GM18520 (cell line): Measurements from ENCODE around the gene PLK2.

Experiments
- ATAC-seq: cut with Tn5 transposase; IDR thresholded peaks from one replicate; pipeline ENCODE4 v1.9.1; 2021; ENCODE audit not compliant: unreplicated experiment

PLK2 gene

GRCh38 chr5:58460002-58460731 is at the start of gene PLK2:
TSS of gene PLK2 (minus strand) at chr5:58460086. CDS start at chr5:58459959, 127 bp downstream.
- ATAC-seq, result peak; percentile 54

DNA sequence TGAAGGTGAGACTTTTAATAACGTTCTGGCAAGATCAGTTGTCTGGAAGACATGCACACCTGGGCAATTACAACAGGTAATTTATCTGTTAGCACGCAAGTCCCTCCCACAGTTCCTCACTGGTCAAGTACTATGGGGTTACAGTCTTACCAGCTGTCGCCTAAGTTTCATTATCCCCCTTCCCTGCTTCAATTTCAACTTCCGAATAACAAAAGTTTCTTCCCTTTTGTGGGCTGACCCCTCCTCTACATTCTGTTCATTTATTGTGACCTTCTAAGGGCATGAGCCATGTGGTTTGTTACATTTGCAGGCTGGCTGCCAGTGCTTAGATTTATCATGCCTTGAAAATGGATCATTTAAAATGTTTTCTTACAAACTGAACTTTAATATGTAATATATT is 47.8 kb upstream of the PLK2 start:
- ATAC-seq, result no peak

DNA sequence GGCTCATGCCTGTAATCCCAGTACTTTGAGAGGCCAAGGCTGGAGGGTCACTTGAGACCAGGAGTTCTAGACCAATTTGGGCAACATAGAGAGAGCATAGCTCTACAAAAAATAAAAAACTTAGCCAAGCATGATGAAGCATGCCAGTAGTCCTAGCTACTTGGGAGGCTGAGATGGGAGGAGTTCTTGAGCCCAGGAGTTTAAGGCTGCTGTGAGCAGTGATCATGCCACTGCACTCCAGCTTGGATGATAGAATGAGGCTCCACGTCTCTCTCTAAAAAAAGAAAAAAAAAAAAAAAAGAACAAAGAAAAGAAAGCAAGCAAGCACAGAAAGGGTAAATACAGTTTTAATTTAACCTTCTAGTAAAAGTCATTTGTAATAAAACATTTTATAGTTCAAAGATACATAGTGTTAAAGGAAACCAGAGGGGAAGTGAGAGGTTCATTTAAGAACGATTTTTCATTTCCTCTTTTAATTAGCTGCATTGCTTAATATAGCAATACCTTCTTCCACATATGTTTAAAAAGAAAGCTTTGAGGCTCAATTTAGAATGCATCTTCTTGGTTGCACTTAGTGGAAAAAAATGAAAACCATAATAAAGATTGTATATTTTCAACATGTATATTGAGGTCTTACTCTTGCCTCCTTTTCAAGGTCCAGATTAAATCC is 46.2 kb upstream of the PLK2 start:
- ATAC-seq, result no peak

DNA sequence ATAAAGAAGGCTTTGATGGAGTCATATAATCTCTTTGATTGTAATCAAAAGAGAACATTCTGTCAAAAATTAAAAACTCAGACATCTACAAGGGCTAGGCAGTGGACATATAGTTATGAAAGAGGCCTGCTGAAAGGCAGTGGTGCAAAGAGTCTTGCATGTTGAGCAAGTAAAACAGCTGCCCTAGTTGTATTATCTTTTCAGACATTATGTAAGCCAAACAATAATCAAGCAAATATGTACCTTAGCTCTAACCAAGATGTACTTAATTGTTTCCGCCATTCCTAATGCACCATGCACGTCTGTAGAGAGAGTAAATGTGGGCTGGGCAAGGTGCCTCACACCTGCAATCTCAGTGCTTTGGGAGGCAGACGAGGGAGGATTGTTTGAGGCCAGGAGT is 45.6 kb upstream of the PLK2 start:
- no peak for ATAC-seq

DNA sequence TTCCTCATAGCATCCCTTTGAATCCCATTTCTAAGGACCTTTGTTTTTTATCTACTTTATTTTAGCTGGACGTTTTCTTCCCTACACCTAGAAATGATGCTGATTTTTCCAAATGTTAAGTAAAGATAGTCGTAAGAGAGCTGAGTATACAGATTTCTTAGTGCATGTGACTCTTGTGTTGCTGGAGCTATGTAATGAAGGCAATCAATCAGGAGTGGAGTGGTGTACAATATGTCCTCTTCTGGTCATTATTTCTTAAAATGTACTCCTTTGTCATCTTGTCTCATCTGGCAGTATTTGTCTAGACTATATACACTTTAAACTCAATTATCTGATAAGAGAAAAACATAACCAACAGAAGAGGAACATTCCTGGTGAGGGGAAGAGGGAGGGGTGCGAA is 44.9 kb upstream of the PLK2 start:
- no peak for ATAC-seq

DNA sequence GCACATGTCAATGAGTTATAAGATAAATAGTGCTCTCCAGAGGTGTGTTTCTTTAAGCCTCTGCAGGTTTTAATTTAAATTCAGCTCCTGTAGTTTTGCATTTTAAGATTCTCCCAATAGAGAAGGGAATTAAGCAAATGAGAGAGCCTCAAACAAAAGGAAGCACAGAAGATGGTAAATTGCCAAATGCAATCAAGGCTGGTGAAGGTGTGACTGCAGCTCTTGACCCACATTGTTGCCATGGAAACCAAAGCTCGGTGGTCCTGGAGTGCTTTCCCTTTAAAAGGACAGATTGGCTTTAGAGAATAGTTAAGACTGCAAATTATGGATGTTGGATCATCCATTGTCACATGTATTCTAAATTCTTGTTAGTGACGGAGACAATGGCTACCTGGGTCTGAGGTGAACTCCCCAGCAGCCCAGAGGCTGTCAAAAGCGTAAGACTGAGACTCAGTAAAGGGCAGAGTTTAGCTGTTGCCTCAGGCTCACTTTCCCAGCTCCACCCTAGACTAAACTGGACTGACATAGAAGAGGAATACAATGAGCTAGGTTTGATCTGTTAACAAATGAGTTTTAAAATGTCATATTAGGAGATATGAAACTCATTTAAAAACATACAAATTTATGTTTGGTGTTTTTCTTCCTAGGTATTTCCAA is 43.6 kb upstream of the PLK2 start:
- no peak for ATAC-seq

GRCh38 chr5:58501778-58502417 is 42.0 kb upstream of the PLK2 start:
- no peak for ATAC-seq

GRCh38 chr5:58499941-58500340 is 40.1 kb upstream of the PLK2 start:
- ATAC-seq, result no peak

GRCh38 chr5:58499231-58499630 is 39.3 kb upstream of the PLK2 start:
- no peak for ATAC-seq

GRCh38 chr5:58498340-58498942 is 38.6 kb upstream of the PLK2 start:
- no peak for ATAC-seq

DNA sequence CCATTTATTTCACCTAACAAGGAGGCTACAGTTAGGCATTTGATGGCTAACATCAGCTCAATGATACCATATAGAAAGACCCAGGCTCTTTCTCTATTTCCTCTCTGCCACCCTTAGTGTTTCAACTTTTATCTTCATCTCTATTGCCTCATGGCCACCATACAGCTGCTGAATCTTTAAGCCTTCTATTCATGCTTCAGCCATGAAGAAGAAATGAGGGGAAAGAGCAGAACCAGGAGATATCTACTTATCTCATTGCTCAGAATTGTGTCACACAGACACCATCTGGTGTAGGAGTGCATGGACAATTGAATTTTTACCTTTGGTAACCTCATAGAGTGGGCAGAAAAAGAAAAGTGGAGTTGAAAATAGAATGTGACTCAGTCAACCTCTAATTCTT is 38.0 kb upstream of the PLK2 start:
- ATAC-seq, result no peak

DNA sequence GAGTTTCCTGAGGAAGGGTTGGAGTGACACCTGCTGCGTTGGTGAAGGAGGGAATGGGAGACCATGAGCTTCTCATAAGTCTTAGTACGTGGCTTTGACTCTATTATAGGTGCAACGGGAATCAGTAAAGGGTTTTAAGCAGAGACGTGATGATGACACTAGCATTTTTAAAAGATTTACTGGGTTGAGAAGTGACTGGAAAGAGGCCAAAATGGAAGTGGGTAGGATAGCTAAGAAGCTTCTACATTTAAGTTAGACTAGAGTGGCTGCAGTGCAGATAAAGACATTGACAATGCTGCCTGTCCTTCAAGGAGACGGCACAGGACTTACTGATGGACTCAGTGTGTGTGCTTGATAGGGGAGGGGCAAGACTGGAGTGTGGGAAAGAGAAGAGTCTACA is 37.5 kb upstream of the PLK2 start:
- ATAC-seq, result no peak

DNA sequence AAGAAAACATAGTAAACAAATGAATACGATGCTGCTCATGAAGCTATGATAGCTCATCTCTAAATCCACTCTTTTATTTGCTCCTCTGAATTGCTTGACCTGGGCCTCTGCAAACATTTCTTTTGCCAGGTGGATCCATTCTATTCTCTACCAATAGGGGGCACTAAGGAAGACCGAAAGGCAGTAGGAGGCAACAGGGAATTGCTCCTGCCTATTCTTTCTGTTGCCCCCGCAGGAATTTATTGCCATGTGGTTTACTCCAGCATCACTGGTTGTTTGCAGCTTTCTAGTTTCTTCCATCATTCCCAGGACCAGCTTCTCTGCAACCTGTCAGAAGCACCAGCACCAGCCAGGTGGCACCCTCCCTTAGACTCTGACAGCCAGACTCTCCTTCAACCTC is 36.6 kb upstream of the PLK2 start:
- ATAC-seq, result no peak

DNA sequence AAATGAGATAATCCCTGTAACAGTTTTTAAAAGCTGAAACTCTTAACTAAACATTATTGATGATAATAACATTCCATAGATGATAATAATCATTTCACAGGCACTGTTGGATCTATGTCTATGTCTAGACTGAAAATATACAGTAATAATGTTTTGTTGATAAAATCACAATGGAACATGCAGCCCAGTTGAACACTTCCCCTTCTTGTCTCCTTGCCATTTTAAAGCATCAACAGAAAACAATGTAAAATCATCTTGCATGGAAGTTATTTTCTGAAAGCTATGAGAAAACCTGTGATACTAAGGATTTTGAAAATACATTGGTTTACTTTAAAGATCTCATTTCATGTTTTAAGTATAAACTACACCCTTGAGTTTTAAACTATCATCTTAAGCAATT is 33.3 kb upstream of the PLK2 start:
- ATAC-seq, result no peak

DNA sequence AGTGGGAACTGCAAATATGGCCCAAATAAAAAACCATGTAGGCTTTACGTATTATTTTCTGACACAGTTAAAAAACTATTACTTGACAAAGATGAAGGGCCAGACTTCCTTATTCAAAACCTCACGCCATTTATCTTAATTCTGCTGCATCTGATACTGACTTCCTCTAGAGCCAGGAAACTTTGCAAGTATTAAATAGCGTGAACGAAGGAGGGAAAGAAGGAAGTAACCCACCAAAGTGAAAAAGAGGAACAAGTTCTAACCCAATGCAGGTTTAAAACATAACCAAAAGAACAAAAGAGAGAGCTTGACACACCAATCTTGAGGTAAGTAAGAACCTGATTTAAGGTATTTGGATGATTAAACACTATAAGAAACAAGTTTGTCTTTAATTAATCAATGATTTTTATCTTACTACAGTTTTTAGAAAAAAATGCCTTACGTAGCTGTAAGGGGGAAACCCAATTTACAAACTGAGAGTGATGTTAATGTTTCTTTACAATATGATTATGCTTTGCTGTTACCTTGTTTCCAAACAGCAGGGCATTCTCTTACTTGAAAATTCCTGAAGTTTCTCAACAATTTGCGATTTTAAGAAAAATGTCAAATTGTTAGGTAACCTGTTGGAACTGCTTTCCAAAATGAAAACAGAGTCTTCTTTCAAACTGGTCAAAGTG is 31.5 kb upstream of the PLK2 start, which contains the start of gene GAPT:
Gene GAPT (plus strand): TSS at position 220 of the 677 bp plus-strand sequence. CDS start 3,102 bp downstream, outside the sequence.
- peak; percentile 55 for ATAC-seq

DNA sequence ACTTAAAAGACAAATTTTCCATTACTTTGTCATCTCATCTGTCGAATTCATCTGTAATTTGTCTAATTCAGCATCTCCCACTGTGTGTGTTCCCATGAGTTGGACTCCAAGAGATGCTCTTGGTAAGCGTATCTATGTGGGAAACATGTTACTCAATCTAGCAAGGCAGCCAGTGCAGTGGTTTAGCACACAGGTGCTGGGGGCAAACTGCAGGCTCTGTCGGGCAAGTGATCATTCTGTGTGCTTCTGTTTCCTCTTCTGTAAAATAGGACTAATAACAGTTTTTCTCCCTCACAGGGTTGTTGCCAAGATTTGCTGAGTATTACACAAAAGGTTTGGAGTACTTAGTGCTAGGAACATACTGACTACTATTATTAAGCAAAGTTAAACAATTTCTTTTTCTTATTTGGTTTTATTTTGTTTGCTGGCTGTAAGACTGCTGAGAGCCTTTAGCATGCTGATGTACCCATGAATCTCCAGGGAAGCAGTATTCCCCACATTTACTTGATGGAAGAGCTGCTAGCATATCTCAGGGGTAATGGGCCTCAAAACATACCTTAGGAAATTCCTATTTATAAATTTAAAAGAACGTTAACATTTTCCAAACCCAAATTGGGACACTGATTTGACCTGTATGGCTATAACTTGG is 30.6 kb upstream of the PLK2 start:
- ATAC-seq, result no peak

DNA sequence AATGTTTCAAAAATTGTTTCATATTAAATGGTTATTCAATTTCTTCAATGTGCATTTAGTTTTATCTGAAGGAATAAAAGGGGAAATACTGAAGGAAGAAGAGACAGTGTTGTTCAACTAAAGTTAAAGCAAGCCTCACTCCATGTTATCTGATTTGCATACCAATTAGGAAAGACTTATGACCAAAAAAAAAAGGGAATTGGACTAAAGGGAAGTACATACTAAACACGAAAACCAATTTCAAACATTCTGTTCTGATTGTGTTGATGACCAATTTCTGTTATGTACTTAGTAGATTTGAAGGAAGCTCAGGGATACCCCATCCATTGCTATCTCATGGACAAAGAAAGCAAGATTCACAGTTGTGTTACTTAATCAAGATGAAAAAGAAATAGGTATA is 26.4 kb upstream of the PLK2 start:
- no peak for ATAC-seq

DNA sequence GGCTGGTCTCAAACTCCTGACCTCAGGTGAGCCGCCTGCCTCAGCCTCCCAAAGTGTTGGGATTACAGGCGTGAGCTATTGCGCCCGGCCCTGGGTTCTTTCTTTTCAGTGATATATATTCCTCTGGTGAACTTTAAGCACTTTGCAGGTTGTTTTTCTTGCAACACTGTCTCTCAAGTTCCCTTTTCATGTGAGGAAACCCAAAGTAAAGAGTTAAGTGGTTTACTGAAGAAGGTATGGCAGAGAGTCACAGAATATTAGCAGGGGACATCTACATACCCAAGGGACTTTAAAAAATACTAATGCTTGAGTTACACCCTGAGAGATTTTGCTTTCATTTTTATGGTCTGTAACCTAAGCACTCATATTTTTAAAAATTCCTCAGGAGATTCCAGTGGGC is 24.6 kb upstream of the PLK2 start:
- ATAC-seq, result no peak

DNA sequence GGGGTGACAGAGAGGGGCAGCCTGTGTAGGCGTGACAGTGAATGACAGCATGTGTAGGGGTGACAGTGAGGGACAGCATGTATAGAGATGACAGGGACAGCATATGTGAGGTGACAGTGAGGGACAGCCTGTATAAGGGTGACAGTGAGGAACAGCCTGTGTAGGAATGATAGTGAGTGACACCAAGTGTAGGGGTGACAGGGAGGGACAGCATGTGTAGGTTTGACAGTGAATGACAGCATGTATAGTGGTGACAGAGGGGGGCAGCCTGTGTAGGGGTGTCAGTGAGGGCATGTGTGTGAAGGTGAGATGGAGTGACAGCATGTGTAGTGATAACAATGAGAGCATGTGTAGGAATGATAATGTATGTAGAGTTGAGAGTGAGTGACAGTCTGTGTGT is 22.6 kb upstream of the PLK2 start:
- ATAC-seq, result no peak

GRCh38 chr5:58481828-58482227 is 21.9 kb upstream of the PLK2 start:
- no peak for ATAC-seq
